DOHH2 (cell line): Measurements from ENCODE around the gene HDAC4.

Experiments used
- EZH2phosphoT487 ChIP-seq: fragments of 200-600 bp; sonication (generic); IDR thresholded peaks from 2 replicates; pipeline ENCODE4 v1.6.1; 2017; ENCODE audit warnings: borderline replicate concordance, mild to moderate bottlenecking, antibody characterized with exemption, low read length, moderate library complexity, mixed read lengths
- TF ChIP-seq, protein P1 (sequence below): fragments of 200-600 bp; sonication (generic); IDR thresholded peaks from one replicate; pipeline ENCODE4 v1.5.1; 2014; ENCODE audit warnings: antibody characterized with exemption, mild to moderate bottlenecking, low read depth, low read length; ENCODE audit not compliant: poor library complexity, severe bottlenecking

DNA sequence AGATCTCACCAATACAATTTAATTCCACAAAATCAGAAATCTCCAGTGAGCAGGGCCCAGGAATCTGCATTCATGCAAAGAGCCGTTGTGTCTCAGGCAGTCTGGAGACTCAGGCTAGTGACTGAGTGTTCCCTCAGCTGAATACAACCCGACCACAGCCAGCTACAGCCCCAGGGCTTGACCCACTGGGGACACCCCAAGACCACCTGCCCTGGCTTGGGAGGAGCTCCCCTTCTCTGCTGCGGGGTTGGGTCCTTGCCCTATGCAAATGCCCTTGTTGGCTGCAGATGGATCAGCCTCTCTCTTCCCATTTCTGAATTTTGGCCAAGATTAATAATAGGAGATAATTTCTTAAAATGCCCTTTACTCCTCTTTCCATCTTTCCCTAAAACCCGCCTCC, 395.2 kb downstream of the HDAC4 start:
- TF ChIP-seq, protein P1, sequence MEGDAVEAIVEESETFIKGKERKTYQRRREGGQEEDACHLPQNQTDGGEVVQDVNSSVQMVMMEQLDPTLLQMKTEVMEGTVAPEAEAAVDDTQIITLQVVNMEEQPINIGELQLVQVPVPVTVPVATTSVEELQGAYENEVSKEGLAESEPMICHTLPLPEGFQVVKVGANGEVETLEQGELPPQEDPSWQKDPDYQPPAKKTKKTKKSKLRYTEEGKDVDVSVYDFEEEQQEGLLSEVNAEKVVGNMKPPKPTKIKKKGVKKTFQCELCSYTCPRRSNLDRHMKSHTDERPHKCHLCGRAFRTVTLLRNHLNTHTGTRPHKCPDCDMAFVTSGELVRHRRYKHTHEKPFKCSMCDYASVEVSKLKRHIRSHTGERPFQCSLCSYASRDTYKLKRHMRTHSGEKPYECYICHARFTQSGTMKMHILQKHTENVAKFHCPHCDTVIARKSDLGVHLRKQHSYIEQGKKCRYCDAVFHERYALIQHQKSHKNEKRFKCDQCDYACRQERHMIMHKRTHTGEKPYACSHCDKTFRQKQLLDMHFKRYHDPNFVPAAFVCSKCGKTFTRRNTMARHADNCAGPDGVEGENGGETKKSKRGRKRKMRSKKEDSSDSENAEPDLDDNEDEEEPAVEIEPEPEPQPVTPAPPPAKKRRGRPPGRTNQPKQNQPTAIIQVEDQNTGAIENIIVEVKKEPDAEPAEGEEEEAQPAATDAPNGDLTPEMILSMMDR, result no peak
- TF ChIP-seq EZH2phosphoT487, result no peak
